Measurements from ENCODE around the gene ARSA. TPM values are rescaled to one million over a fixed set of nuclear protein-coding genes. Genes with fewer than 3 reads are reported as not detected.

Gene ARSA
- polyA plus RNA-seq, 1 of the 3 experiments (the other 2 are of a cell fraction) = 34.2 TPM

DNA sequence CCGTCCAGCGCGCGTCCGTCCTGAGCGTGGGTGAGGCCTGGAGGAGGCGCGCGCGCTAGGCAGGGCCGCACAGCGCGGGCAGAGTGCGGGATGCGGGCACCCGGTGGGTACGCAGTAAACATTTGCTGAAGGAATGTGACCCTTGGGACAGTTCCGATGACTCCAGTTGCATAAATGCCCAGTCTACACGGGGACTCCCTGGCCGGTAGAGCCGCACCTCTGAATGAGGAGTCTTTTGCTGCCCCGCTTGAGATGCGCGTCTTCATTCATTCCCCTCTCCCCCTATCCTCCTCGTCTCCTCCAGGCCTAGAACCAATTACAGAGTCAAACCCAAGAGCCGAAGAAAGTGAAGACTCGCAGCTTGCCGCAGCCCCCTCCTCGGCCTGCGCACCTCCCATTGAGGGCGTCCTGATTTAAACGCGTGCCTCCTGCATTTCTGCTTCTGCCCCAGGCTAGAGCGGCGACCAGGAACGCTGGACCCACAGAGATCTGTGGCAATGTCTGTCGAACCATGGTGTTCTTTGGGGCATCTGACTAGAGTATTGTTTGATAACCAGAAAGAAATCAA lies 44.6 kb downstream of the ARSA start:
- ChIA-PET POLR2A (interaction anchor here (0.7 to 2.3 kb wide), 2 partner anchors 37 to 58 kb away, joined by 4 to 10 read pairs; partner anchors contain the start of gene SCO2), CTCF (interaction anchor here (2.0 to 2.6 kb wide), 2 partner anchors 37 to 58 kb away, joined by 6 to 9 read pairs; partner anchors contain the start of gene SCO2)
- no peak for DNase-seq

More for the DNA sequence above, 44.6 kb downstream of the ARSA start:
- H2AFZ ChIP-seq (ENCODE audit: low read depth) = peak overlapping the region; percentile 66; the same call in 1 of the 2 replicates
- H3K9ac ChIP-seq = peak overlapping the region; percentile 96
- 4% methylated on average over 23 of the region's 37 CpGs for WGBS (ENCODE audit: low lambda C conversion rate)
- H3K4me3 ChIP-seq (ENCODE audit: low read depth in 2 of 2, low read length in 1 of 2) = peak overlapping the region; percentile 89 to 94
- TF ChIP-seq FOXJ3 (CRISPR knock-in tag; IDR thresholded peaks at IDR 0.05) (no peak), POLR2AphosphoS5 (IDR thresholded peaks at IDR 0.05; ENCODE audit: low read depth, low read length) (no peak), SIN3A (IDR thresholded peaks at IDR 0.05; ENCODE audit: borderline replicate concordance, low read depth, low read length) (no peak), NFIC (IDR thresholded peaks at IDR 0.05; ENCODE audit: borderline replicate concordance) (no peak), MXI1 (IDR thresholded peaks at IDR 0.05; ENCODE audit: low read depth, low read length) (no peak), YY1 (IDR thresholded peaks at IDR 0.05; ENCODE audit: low read depth) (no peak), EZH2phosphoT487 (IDR thresholded peaks at IDR 0.05; ENCODE audit: borderline replicate concordance, low read depth) (no peak), GATA2 (CRISPR knock-in tag; IDR thresholded peaks at IDR 0.05) (no peak), RCOR1 (IDR thresholded peaks at IDR 0.05; ENCODE audit: low read length) (no peak), TAF1 (IDR thresholded peaks at IDR 0.05; ENCODE audit: borderline replicate concordance, low read depth, low read length) (no peak), MEF2A (IDR thresholded peaks at IDR 0.05; ENCODE audit: borderline replicate concordance, low read depth) (no peak), TEAD4 (IDR thresholded peaks at IDR 0.05; ENCODE audit: borderline replicate concordance, insufficient read depth) (no peak), FOSL2 (IDR thresholded peaks at IDR 0.05; ENCODE audit: borderline replicate concordance, low read depth) (no peak), RAD21 (IDR thresholded peaks at IDR 0.05; ENCODE audit: low read length) (no peak)
- TF ChIP-seq, protein P1, sequence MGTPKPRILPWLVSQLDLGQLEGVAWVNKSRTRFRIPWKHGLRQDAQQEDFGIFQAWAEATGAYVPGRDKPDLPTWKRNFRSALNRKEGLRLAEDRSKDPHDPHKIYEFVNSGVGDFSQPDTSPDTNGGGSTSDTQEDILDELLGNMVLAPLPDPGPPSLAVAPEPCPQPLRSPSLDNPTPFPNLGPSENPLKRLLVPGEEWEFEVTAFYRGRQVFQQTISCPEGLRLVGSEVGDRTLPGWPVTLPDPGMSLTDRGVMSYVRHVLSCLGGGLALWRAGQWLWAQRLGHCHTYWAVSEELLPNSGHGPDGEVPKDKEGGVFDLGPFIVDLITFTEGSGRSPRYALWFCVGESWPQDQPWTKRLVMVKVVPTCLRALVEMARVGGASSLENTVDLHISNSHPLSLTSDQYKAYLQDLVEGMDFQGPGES (IDR thresholded peaks at IDR 0.05; ENCODE audit: low read depth, low read length) = no peak
- TF ChIP-seq, protein P2, sequence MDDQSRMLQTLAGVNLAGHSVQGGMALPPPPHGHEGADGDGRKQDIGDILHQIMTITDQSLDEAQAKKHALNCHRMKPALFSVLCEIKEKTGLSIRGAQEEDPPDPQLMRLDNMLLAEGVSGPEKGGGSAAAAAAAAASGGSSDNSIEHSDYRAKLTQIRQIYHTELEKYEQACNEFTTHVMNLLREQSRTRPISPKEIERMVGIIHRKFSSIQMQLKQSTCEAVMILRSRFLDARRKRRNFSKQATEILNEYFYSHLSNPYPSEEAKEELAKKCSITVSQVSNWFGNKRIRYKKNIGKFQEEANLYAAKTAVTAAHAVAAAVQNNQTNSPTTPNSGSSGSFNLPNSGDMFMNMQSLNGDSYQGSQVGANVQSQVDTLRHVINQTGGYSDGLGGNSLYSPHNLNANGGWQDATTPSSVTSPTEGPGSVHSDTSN (IDR thresholded peaks at IDR 0.05) = no peak
- TF ChIP-seq, protein P3, sequence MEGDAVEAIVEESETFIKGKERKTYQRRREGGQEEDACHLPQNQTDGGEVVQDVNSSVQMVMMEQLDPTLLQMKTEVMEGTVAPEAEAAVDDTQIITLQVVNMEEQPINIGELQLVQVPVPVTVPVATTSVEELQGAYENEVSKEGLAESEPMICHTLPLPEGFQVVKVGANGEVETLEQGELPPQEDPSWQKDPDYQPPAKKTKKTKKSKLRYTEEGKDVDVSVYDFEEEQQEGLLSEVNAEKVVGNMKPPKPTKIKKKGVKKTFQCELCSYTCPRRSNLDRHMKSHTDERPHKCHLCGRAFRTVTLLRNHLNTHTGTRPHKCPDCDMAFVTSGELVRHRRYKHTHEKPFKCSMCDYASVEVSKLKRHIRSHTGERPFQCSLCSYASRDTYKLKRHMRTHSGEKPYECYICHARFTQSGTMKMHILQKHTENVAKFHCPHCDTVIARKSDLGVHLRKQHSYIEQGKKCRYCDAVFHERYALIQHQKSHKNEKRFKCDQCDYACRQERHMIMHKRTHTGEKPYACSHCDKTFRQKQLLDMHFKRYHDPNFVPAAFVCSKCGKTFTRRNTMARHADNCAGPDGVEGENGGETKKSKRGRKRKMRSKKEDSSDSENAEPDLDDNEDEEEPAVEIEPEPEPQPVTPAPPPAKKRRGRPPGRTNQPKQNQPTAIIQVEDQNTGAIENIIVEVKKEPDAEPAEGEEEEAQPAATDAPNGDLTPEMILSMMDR (IDR thresholded peaks at IDR 0.05) = no peak
- TF ChIP-seq, protein P4, sequence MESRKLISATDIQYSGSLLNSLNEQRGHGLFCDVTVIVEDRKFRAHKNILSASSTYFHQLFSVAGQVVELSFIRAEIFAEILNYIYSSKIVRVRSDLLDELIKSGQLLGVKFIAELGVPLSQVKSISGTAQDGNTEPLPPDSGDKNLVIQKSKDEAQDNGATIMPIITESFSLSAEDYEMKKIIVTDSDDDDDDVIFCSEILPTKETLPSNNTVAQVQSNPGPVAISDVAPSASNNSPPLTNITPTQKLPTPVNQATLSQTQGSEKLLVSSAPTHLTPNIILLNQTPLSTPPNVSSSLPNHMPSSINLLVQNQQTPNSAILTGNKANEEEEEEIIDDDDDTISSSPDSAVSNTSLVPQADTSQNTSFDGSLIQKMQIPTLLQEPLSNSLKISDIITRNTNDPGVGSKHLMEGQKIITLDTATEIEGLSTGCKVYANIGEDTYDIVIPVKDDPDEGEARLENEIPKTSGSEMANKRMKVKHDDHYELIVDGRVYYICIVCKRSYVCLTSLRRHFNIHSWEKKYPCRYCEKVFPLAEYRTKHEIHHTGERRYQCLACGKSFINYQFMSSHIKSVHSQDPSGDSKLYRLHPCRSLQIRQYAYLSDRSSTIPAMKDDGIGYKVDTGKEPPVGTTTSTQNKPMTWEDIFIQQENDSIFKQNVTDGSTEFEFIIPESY (IDR thresholded peaks at IDR 0.05; ENCODE audit: borderline replicate concordance, low read depth) = no peak
- TF ChIP-seq, protein P5, sequence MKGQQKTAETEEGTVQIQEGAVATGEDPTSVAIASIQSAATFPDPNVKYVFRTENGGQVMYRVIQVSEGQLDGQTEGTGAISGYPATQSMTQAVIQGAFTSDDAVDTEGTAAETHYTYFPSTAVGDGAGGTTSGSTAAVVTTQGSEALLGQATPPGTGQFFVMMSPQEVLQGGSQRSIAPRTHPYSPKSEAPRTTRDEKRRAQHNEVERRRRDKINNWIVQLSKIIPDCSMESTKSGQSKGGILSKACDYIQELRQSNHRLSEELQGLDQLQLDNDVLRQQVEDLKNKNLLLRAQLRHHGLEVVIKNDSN (IDR thresholded peaks at IDR 0.05; ENCODE audit: borderline replicate concordance, low read depth) = no peak
- no peaks in the 10 kb centered on the region for H3F3A ChIP-seq (replicated peaks; ENCODE audit: insufficient read depth)
- H4K20me1 ChIP-seq (ENCODE audit: insufficient read depth) = no peaks in the 10 kb centered on the region
- peaks cover 0 to 14% of the 10 kb centered on the region in 2 experiments; a peak in 1 of 4 replicates for H3K4me1 ChIP-seq (ENCODE audit: control insufficient read depth in 1 of 2, insufficient read depth in 2 of 2, low read depth in 1 of 2, low read length in 1 of 2)
- peak overlapping the region; percentile 90 for H3K4me2 ChIP-seq
- H3K9me2 ChIP-seq = no peaks in the 10 kb centered on the region
- H3K79me2 ChIP-seq (ENCODE audit: insufficient read depth) = peaks cover 24% of the 10 kb centered on the region; the same call in 1 of the 2 replicates
- peaks cover 0 to 20% of the 10 kb centered on the region in 2 experiments for H3K36me3 ChIP-seq (replicated peaks in 1 of 2; ENCODE audit: control insufficient read depth in 1 of 2, insufficient read depth in 2 of 2, low read length in 1 of 2)
- H3K27ac ChIP-seq (ENCODE audit: low read depth in 2 of 2, low read length in 1 of 2) = peak overlapping the region in 1 of 2 experiments; percentile 67; a peak in 3 of 4 replicates
- H3K9me3 ChIP-seq = no peaks in the 10 kb centered on the region
- H3K27me3 ChIP-seq (ENCODE audit: insufficient read depth) = no peaks in the 10 kb centered on the region
